HTR-8/SVneo (cell line): ENCODE data around the gene PDE4D.
"Not testable (repeated sequence)": the region's sequence is repeated elsewhere in the genome, so short reads cannot be mapped to it uniquely, and the experiment has no call there.

ENCODE experiments used
- DNase-seq: peaks from one replicate; pipeline ENCODE4 v3.0.0; 2011; ENCODE audit warnings: low spot score, mixed read lengths; ENCODE audit not compliant: insufficient read length
- FAIRE-seq: peaks from 2 replicates; lab custom pipeline; 2011; peaks lifted over from hg19 to GRCh38; lab: Jason Lieb, UNC

Gene PDE4D

DNA sequence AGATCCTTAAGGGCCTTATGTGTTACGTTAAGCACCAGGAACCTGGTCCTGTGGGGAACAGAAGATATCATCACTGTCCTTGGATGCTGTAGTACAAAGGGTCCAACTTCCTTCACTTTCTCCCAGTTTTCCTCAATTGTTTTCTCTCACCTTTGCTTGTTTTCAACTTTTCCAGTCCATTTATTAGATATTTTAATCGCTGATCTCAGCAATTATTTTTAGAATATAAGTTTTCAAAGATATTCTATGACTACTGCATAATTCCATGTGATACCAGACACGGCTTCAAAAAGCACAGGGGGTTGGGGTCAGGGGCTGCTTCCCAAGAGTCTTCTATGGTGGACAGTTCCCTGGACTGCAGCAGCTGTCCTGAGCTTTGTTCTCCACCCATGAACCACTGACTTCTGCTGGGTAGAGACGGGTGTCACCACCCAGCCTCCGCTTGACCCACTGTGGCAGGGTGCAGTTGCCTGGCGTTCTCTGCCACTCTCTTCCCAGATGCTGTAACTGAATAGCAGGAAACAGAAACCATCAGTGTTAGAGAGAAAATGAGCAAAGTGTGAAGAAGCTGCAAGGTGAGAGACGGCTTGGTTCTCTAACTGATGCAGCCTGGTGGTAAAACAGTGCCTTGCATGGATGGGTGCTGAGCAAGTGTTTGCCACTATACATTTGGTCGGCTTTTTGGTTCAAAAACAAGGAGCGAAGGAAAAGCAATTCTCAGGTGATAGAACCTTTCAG, 927.7 kb downstream of the PDE4D start:
- FAIRE-seq (no peak), DNase-seq (no peak)

DNA sequence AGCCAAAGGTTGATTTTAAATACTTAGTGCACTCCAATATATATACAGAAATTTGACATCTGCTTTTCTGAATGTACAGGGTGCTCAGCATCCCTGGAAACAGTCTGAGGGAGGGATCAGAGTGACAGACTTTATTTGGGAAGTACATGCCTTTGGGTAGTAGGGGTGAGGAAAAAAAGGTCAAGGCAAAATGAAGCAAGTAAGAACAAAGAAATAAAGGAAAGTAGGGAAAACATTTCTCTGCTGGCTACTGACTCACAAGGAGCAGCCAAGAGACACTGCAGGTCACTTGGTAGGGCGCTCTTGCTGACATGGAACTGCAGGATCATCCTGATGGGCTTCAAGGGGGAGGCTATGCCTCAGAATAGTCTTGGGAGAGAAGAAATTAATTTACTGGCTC, 929.7 kb downstream of the PDE4D start:
- DNase-seq = no peak
- FAIRE-seq = no peak

DNA sequence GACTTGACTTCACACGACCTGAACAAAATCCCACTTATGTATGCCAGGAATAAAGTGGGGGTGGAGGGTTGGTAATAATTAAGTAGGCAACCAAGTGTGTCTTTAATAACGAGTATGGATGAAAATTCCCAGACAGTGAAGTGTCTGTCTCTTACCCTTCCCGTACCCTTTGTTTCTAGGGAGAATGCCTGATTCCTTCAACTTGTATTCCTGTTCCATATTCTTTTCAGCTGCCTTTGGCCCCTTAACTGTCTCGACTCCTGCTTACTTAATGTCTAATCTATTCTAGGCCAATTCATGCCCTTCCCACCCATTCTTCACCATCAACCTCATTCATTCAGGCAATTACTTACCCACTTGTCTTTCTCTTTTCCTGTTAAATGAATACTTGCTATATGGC, 930.2 kb downstream of the PDE4D start:
- DNase-seq (no peak), FAIRE-seq (no peak)

DNA sequence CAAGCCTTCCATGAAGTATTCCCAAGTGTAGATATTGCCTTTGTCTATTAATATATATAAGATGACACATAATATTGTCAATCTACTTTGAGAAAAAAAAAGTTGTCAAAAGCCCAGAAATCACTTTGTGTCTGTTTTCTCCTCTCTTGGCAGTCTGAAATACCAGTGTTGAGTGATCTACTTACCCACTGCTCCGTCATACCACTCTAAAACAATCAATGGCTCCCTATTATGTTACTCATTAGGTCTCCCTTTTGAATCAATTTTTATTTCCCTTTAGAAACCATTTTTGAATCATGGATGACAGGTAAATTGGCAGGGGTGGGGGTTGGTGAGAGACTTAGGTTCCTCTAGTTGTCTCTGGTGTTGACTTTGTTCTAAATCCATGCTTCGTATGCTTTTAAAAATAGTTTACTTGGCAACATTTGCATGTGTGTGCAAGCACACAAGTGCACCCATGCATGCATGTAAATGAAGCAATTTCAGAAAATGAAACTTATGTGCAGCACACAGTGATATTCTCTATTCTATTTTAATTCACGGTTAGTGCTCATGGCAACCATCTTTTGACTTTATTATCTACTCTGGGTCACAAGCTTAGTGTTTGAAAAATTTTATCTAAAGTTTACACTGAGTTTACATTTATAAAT, 931.8 kb downstream of the PDE4D start:
- FAIRE-seq (no peak), DNase-seq (no peak)

DNA sequence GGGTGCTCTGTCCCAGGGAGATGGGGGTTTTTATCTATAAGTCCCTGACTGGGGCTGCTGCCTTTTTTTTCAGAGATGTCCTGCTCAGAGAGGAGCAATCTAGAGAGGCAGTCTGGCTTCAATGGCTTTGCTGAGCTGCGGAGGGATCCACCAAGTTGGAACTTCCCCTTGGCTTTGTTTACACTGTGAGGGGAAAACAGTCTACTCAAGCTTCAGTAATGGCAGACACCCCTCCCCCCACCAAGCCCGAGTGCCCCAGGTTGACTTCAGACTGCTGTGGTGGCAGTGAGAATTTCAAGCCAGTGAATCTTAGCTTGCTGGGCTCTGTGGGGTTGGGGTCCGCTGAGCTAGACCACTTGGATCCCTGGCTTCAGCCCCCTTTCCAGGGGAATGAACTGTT, 934.8 kb downstream of the PDE4D start:
- no peak for DNase-seq
- no peak for FAIRE-seq

DNA sequence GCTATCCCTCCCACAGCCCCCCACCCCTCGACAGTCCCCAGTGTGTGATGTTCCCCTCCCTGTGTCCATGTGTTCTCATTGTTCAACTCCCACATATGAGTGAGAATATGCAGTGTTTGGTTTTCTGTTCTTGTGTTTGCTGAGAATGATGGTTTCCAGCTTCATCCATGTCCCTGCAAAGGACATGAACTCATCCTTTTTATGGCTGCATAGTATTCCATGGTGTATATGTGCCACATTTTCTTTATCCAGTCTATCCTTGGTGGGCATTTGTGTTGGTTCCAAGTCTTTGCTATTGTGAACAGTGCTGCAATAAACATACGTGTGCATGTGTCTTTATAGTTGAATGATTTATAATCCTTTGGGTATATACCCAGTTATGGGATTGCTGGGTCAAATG, 940.3 kb downstream of the PDE4D start:
- FAIRE-seq, DNase-seq: not testable (repeated sequence)

DNA sequence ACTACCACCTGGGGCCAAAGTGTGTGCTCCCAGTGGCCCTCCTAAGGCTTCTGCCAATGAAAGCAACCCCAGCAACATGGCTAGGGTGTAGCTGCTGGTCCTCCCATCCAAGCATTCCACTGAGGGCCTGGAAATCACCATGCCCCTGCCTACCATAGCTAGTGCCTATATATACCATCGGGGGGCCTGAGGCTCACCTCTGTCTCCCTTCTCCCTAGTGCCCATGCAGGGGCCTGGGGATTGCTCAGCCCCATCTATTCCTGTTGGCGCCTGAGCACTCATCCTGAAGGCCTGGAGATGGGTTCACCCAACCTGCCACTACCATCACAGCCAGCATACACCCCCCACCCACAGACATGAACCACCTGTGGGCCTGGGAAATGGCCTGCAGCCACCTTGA, 943.3 kb downstream of the PDE4D start:
- FAIRE-seq = no peak
- no peak for DNase-seq

DNA sequence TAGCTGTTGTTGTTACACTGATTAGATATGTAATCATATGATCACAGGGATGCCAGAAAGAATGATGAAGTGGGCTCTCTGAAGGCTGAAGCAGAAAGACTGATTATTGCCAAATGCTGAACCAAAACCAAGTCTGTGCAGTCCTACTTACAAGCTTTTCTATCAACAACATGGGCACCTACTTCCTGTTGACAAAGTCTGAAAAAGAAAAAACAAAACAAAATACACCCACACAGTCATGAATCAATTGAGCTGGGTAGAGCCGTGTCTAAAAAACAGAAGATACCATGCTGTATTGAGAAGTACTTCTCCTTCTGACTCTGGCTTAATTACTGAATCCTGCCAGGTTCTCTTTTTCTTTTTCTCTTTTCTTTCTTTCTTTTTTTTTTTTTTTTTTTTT, 947.3 kb downstream of the PDE4D start:
- FAIRE-seq = no peak
- DNase-seq = no peak

DNA sequence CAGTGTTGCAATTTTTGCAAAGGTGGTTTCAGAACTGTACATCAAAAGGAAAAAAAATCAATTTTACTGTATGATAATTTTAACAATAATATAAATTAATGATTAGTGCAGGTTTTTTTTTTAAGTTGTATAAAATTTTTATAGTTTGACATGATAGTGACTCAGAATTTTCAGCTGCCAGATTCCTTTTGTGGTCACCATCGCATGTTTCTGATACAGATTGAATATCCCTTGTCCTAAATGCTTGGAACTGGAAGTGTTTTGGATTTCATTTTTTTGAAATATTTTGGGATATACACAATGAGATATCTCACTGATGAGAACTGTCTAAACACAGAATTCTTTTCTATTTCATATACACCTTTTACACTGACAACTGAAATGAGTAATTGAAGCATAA, 949.3 kb downstream of the PDE4D start:
- FAIRE-seq (no peak), DNase-seq (no peak)

DNA sequence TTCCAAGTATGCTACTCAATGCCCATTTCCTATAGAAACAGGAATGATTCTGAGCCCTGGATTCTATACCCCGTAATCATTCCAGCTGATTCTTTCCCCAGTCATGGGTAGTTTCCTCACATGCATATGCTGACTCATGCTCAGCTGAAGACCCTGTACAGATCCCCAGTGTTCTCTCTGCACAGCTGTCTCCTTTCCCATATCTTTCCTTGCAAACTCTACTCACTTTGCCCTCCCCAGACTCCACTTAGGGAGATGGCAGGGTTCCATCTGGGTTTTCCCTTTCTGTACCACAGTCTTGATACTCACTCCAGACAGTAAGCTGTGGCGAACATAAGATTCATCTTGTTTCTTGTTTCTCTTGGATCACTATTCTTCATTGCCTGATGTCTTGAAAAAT, 953.1 kb downstream of the PDE4D start:
- no peak for FAIRE-seq
- no peak for DNase-seq

DNA sequence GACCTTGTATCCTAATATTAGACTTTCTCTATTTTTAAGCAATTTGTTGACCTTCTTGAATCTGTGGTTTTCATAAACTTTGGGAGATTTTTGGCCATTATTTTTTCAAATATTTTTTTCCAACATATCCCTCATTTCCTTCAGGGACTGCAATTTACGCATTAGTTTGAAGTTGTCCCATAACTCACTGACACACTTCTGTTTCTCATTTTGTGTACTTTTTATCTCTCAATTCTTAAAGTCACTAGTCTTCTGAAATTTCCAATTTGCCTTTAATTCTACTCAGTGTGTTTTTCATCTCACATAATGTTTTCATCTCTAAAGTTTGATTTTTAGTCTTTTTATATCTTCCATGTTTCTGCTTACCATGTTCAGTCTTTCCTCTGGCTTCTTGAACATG, 953.9 kb downstream of the PDE4D start:
- FAIRE-seq = no peak

DNA sequence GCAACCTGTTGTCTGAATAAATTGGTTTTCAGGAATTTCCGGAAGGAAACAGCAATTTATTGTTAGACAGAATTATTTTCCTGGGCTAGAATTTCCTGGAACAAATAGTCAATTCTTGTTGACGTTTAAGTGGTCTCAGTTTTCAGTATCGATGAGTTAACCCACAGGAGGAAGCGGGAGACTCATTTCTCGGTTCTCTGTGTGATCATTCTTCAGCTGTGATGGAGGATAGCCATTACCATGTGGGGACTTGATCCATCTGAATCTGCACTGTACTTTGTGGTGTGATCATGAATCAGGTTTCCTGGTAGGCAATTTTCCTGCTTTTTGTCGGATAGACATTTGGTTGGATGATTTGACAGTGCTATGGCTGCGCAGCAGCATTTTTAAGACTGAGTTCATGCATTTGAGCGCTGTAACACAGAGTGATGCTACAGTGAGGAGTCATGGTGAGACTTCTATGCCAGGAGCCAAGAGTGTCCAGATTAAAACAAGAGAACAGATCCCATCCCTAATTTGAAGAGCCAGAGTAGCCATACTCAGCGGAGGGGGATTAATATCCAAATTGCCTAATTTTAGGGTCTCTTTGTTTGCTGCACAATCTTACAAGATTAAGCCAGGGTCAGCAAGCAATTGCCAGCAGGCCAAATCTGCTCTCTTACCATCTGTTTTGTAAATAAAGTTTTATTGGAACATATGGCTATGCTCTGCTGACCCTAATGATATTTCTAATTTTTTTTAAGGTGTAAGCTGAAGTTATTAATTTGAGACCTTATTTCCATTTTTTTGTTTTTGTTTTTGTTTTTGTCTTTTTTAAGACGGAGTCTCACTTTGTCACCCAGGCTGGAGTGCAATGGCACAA, 954.7 kb downstream of the PDE4D start:
- FAIRE-seq = no peak

More for the DNA sequence above, 953.9 kb downstream of the PDE4D start:
- DNase-seq = no peak

DNA sequence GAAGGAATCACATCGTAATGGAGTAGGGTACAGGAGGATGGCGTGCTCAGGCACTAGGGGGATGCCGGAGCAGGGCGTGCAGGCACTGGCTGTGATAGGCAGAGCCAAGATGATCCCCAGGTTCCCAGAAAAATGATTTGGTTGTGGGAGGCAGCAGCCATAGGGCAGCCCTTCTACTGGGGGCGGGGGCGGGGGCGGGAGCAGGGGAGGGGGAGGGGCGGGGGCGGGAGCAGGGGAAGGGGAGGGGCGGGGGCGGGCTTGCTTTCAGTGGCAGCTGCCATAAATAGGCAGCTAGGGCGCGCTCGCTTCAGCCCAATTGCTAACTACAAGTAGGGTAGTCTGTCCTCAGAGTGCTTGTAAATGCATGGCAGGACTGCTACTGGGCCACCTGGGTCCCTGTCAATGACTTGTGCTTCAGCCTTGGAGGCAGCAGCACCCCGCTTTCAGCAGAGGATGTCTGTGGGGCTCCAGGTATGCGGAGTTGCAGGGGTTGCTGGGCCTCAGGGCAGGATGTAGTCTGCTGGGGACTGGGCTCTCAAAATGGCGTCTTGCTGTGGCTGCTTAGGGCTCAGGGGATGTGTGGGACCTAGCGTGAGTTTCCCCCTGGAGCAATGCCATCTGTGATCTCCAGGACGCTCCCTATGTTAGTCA, 956.4 kb downstream of the PDE4D start:
- DNase-seq = no peak
- FAIRE-seq = no peak

More for the DNA sequence above, 954.7 kb downstream of the PDE4D start:
- no peak for DNase-seq

DNA sequence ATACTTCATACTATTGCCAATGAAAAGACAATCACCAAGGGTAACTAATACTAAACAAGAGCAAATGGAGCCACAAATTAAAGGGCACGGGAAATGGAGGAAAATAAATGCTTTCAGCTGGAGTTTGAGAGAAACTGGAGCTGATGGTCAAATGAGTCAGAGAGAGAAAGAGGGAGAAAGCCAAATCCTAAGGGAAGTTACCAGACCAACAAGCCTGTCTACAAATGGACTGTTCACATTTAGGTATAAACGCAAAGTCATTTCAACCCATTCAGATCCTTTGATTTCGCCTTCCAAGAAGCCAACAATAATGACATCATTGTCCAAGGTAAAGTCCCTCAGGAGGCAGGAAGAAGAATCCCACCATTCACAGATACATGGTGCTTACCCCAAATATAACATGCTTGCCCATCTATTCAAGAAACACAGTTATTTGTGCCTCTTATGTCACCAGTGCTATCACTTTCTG, 958.9 kb downstream of the PDE4D start:
- FAIRE-seq = no peak
- no peak for DNase-seq

DNA sequence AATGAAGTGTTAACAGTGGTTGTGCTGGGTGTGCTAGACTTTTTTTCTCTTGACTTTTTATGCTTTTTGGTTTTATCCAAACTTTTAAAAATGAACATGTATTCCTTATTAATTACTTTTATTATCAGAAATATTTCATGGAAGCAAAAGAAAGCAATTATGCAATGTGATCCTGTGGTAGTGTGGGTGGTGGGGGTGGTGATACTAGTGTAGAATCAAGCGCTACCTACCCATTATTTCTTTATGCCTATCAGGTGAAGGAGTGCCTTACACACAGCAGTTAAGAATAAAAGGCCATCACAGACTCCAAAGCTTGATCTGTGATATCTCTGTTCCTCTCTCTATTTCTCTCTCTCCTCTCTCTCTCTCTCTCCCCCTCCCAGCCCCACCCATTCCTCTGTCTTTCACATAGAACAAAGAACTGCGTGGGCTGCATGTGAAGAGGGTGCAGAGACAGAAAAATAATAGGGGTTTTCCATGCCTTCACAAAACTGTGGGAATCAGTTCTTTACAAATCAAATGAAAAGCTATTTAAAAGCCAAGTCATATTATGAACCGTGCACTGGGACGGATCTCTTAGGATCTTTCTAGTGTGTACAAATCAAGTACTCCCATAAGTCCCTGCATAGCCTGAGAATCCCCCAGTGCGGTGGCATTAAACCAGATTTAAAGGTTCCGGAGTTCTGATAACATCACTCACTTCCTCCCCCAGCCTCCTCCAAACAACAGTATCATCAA, 959.5 kb downstream of the PDE4D start:
- FAIRE-seq = no peak

DNA sequence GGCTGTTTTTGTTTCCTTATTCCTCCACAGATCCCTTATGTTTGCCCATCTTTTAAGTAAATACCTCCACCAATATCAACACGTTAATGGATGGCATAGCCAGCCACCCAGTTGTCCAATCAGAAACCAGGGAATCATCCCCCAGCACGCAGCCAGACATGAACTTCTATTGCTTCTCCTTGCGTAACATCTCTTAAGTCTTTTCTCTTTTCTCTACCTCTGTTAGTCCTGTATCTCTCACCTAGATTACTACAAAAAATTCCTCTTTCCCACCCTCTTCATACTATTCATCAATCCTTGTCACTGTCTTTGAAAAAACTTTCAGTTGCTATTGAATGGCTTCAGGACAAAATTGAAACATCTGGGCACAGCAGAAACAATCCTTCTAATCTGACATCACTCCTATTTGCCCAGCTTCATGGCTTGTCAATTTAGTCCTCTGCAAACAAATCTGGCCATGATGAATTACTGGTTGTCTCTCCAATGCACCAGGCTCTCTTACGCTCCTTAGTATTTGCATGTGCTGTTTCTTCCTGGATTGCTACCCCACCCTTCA, 961.4 kb downstream of the PDE4D start:
- FAIRE-seq (no peak), DNase-seq (no peak)

More for the DNA sequence above, 959.5 kb downstream of the PDE4D start:
- DNase-seq = no peak

DNA sequence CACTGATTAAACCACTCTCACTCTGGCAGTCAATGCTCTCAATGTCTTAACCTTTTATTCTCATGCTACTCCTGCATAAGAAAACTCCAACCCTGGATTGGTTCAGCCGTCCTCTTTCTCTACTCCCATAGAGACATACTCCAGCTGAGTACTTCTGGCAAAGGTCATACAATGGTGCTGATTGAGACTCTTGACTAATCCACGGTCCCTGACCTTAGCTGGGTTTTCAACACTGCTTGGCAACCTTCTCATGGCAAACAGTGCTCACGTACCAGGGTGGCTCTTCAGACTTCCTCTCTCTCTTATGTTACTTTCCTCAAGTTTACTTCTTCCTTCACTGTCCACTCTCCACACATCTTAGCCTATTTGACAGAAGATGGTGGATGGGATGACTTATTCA, 963.0 kb downstream of the PDE4D start:
- DNase-seq (no peak), FAIRE-seq (no peak)

DNA sequence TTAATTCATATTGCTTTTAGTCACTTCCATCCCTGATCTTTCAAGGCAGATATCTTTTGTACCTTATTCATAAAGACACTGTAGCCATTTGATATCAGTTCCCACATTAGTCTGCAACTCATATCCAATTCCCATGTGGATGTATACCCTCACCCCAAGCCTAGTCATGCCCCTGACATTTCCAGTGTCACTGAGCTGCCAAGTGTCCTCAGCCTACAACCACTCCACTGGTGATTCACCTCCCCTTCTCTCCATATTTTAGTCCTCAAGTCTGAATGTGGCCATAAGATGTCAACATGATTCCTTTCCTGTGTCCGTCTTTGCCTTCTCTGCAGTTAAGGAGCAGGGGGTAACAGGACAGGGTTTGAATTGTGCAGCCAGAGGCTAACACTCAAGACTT, 963.8 kb downstream of the PDE4D start:
- no peak for DNase-seq

DNA sequence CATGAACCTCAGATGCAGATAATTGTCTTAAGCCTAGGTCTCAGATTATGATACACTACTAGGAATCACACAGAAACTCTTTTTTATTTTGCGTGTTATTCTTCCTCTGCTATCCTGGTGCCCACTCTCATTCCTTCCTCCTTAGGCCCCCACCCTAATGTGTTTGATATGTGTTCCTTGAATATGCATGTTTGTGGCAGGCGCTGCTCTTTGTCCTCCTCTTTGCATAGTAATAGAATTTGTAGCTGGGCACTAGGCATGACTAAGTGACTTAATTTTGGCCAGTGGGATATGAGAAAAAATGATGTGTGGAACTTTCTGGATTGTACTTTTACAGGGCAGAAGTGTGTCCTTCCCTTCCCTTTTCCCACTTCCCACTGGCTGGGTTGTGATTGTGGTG, 965.6 kb downstream of the PDE4D start:
- FAIRE-seq = no peak

More for the DNA sequence above, 963.8 kb downstream of the PDE4D start:
- peak; percentile 33 for FAIRE-seq

More for the DNA sequence above, 965.6 kb downstream of the PDE4D start:
- DNase-seq = no peak
